Left cardiac atrium (tissue), 4 donors: ENCODE measurements around the gene CNN2. TPM values are rescaled to one million over a fixed set of nuclear protein-coding genes. Genes with fewer than 3 reads are reported as not detected.

Experiments used
- ATAC-seq, 2 donors: fragments of 200-7000 bp; cut with Tn5 transposase; one replicate each; pipeline ENCODE4 v1.9.1; 2020; ENCODE audit warnings: mild to moderate bottlenecking in 2 of 2, moderate library complexity in 2 of 2
- DNase-seq: peaks from one replicate; pipeline ENCODE4 v3.0.0-alpha.2; 2020
- intact Hi-C, 2 donors: fragments of 100-400 bp; cut with DNase I; formaldehyde crosslinking; loops; one replicate each; pipeline versions ENCODE4 v1.14.1 to v1.15.1; 2022 to 2023
- long read RNA-seq: library from polyadenylated mRNA; unstranded; transcript quantifications from one replicate; pipeline ENCODE4 v2.0.0, GENCODE V29; 2021
- total RNA-seq, 2 donors: library from RNA; stranded (reverse); fragmentation: NEBNext Ultra II Directional; extraction: Animal tissue kit (Norgen Biotek cat#: 25700); gene quantifications; one replicate each; pipeline ENCODE4 v1.2.1, GENCODE V29; 2021
- donor health status: DM: no; HTN: yes; CAD: no.
- donor health status: DM: no; HTN: yes; CAD: no; lungs with severe emphysema.
- donor health status: DM: yes; HTN: yes; CAD: no.
- donor health status: Dilated cardiomyopathy.

The CNN2 gene
- total RNA-seq: 10 to 100 TPM; 74.4 to 83.8 TPM
- long read RNA-seq, transcript CNN2-206 (1 exons, 2,266 nt): minor isoform, 5 of 102 reads
- long read RNA-seq, transcript CNN2-201 (7 exons, 2,179 nt): major isoform, 87 of 102 reads
- long read RNA-seq, partial matches to known transcripts: 1 of 102 reads
- long read RNA-seq, other reads (novel, unspliced or antisense): 6 of 102 reads

- intact Hi-C loops: loop anchor here in 1 of 2 donors (5.0 kb wide), 1 partner anchor 76 kb away; the partner anchor contains the start of gene GPX4
- ATAC-seq: peak; percentile 84 to 85
Observed at GRCh38 chr19:1025960-1026782, at the start of gene CNN2. Gene CNN2 (plus strand): TSS chr19:1026608. CDS start chr19:1026662, 54 bp downstream.

GRCh38 chr19:977058-977464, 49.3 kb upstream of the CNN2 start:
- intact Hi-C loops: no loop called here
- peak in 1 of 2 donors; percentile 20 for ATAC-seq

More at GRCh38 chr19:1025960-1026782, at the start of gene CNN2:
- peak; percentile 87 for DNase-seq

GRCh38 chr19:979318-979741, 47.1 kb upstream of the CNN2 start:
- intact Hi-C loops: no loop called here
- DNase-seq (no peak), ATAC-seq (no peak)

More at GRCh38 chr19:977058-977464, 49.3 kb upstream of the CNN2 start:
- DNase-seq: no peak

GRCh38 chr19:980133-980998, 46.0 kb upstream of the CNN2 start:
- DNase-seq (no peak), ATAC-seq (no peak)
- intact Hi-C loops: loop anchor here (5.0 to 10.0 kb wide), 2 partner anchors 126 to 213 kb away; partner anchors contain the start of genes CFD (in 1 of the 2) and ELANE (in 1 of the 2)

GRCh38 chr19:982567-983170, 43.7 kb upstream of the CNN2 start:
- ATAC-seq: peak; percentile 82 to 85
- DNase-seq: peak; percentile 75
- intact Hi-C loops: loop anchor here (1.0 to 10.0 kb wide), 4 partner anchors 60 to 215 kb away; partner anchors contain the start of genes CFD (in 1 of the 2) and ELANE (in 1 of the 2)

GRCh38 chr19:984165-984967, 42.0 kb upstream of the CNN2 start, which contains the start of gene WDR18:
Gene WDR18 (plus strand): TSS chr19:984345. CDS start chr19:984354, 9 bp downstream.
- ATAC-seq: peak; percentile 96 to 97
- DNase-seq: peak; percentile 96
- intact Hi-C loops: loop anchor here (5.0 to 10.0 kb wide), 2 partner anchors 130 to 217 kb away; partner anchors contain the start of genes CFD (in 1 of the 2) and ELANE (in 1 of the 2)

- intact Hi-C loops: loop anchor here in 1 of 2 donors (10.0 kb wide), 1 partner anchor 131 kb away; the partner anchor contains the start of genes CFD and ELANE
- ATAC-seq: no peak
- DNase-seq: no peak
Observed at GRCh38 chr19:986083-986482, 40.3 kb upstream of the CNN2 start.

- intact Hi-C loops: loop anchor here in 1 of 2 donors (10.0 kb wide), 1 partner anchor 133 kb away; the partner anchor contains the start of genes CFD and ELANE
- DNase-seq (no peak), ATAC-seq (no peak)
Observed at GRCh38 chr19:988081-988480, 38.3 kb upstream of the CNN2 start.

GRCh38 chr19:988510-988909, 37.9 kb upstream of the CNN2 start:
- ATAC-seq (no peak), DNase-seq (no peak)
- intact Hi-C loops: loop anchor here in 1 of 2 donors (10.0 kb wide), 1 partner anchor 134 kb away; the partner anchor contains the start of genes CFD and ELANE

- intact Hi-C loops: loop anchor here in 1 of 2 donors (10.0 kb wide), 1 partner anchor 135 kb away; the partner anchor contains the start of genes CFD and ELANE
- DNase-seq (no peak), ATAC-seq (no peak)
Observed at GRCh38 chr19:989381-990081, 36.9 kb upstream of the CNN2 start.

GRCh38 chr19:990119-990571, 36.3 kb upstream of the CNN2 start:
- no peak for ATAC-seq
- intact Hi-C loops: no loop called here
- DNase-seq: peak; percentile 13

- intact Hi-C loops: no loop called here
- DNase-seq: no peak
- no peak for ATAC-seq
Observed at GRCh38 chr19:990746-991145, 35.7 kb upstream of the CNN2 start.

- DNase-seq: no peak
- intact Hi-C loops: no loop called here
- peak; percentile 41 for ATAC-seq
Observed at GRCh38 chr19:991174-991931, 35.1 kb upstream of the CNN2 start.

- intact Hi-C loops: no loop called here
- no peak for DNase-seq
- ATAC-seq: no peak
Observed at GRCh38 chr19:991932-992669, 34.3 kb upstream of the CNN2 start.

GRCh38 chr19:992670-993055, 33.7 kb upstream of the CNN2 start:
- DNase-seq: no peak
- ATAC-seq: no peak
- intact Hi-C loops: no loop called here
